GM19328 (cell line): ENCODE measurements around the gene NEU3.
"Not testable (repeated sequence)": the region's sequence is repeated elsewhere in the genome, so short reads cannot be mapped to it uniquely, and the experiment has no call there.

ENCODE experiments used
- ATAC-seq: cut with Tn5 transposase; IDR thresholded peaks from one replicate; pipeline ENCODE4 v1.9.1; 2021; ENCODE audit warnings: mild to moderate bottlenecking, moderate library complexity; ENCODE audit not compliant: unreplicated experiment

Gene NEU3

DNA sequence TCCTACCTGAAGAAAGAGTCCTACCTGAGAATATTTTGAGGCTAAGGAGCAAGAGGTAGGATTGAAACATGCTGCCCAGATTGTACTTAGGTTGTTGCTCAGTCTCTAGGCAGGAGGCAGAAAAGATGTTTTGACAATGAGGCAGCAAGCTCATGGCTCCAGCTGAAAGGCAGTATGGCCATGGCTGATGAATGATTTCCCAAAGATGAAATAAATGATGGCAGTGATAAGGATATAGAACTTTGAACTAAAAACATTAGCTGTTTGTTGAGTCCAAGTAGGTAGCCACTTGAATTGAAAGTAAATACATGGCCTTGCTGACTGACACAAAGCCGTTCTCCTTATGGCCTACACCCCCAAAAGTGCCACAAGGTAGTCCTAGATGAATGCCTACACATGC lies 6.8 kb upstream of the NEU3 start:
- ATAC-seq, result no peak

DNA sequence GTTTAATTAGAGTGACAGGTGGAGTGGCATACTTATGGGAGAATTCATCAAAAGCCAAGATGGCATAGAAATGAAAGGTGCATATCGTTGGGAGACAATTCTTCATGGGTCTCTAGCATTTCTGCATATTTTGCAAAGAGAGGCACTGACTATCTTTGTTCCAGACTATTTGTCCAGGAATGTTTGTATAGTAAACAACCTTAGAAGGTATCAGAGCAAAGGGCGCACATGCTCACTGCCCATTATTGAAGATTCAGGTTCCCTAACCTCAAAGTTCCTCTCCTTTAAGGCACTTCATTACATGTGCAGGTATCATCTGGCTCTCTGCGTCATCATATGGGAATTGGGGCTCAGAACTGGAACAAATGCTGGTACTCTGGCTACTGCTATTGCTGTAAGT lies 4.7 kb upstream of the NEU3 start:
- ATAC-seq, result no peak

DNA sequence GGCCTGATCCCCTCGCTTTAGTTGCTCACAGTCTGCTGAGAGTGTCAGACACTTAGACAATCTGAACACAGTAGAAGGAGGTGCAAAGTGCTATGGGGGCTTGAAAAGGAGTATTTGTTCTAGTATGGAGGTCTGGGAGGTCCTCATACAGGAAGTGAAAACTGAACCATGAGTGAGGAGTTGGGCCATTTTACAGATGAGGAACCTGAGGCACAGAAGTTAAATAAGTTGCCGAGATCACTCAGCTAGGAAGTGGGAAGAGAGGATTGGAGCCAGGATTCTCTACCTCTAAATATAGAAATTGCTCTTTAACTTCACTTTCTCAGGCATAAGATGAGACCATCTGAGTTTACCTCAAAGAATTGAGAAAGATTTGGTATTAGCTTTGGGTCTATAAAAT lies 4.0 kb upstream of the NEU3 start:
- no peak for ATAC-seq

DNA sequence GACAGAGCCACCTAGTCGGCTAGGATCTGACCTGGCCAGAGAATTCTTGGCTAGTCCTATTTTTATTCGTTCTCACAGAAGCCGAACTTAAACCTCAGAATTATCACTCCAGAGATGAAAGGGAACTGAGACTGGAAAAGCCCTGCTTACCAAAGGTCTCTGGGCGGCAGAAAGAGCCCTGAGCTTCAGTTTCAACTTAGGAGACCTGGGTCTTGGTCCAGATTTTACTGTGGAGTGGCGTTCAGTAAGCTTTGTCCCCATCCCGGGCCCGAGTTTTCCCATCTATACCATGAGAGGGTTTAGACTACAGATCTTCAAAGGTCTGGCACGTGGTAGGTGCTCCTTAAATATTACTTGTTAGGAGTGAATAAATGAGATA lies 516 bp downstream of the NEU3 start:
- peak; percentile 11 for ATAC-seq

DNA sequence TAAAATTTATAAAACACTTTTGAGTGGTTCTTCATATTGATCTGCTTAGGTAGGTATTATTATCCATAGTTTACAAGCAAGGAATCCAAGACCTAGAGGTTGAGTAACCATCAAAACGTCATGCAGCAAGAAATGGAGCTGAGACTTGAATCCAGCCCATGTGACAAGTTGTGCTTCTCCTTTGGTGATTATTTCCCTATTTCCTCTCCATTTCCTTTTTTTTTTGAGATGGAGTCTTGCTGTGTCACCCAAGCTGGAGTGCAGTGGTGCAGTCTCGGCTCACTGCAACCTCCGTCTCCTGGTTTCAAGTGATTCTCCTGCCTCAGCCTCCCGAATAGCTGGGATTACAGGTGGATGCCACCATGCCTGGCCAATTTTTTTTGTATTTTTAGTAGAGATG lies 1.4 kb downstream of the NEU3 start:
- ATAC-seq, result not testable (repeated sequence)

DNA sequence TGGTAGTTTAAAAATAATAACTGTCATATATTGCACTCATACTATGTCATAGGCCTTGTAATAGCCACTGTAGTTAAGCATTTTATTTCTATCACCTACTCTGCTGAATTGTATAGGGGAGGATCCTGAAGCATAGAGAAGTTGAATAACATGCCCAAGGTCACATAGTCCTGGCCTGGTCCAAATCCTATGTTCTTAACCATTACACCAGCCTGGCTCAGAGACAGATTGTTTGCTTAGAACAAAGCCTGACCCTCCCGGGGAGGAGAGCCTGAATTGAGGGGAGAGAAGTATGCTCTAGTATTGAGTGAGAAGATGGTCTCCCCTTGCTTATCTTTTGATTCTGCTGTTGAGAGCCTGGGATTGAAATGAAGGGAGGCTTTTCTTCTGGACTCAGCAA lies 2.2 kb downstream of the NEU3 start:
- no peak for ATAC-seq

DNA sequence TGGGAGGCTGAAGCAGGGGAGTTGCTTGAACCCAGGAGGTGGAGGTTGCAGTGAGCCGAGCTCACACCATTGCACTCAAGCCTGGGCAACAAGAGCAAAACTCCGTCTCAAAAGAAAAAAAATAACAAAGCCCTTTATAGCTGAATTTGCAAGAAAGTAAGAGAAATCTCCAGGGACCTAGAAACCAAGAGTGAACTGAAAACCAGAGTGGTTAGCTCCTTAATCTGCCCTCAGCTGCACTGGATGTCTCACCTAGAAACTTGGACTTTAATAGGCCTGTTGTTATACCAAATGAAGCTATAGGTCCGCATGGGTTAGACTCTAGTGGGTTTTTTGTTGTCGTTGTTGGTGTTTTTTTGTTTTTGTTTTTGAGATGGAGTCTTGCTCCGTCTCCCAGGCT lies 4.1 kb downstream of the NEU3 start:
- no peak for ATAC-seq

DNA sequence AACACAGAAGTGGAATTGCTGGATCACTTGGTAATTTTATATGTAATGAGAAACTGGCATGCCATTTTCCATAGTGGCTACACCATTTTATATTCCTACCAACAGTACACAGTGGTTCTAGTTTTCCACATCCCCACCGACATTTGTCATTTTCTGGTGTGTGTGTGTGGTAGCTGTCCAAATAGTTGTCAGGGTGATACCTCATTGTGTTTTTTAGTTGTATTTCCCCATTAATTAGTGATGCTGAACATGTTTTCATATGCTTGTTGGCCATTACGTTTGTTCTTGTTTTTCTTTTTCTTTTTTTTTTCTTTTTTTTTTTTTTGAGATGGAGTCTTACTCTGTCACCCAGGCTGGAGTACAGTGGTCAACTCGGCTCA lies 12.2 kb downstream of the NEU3 start:
- no peak for ATAC-seq

DNA sequence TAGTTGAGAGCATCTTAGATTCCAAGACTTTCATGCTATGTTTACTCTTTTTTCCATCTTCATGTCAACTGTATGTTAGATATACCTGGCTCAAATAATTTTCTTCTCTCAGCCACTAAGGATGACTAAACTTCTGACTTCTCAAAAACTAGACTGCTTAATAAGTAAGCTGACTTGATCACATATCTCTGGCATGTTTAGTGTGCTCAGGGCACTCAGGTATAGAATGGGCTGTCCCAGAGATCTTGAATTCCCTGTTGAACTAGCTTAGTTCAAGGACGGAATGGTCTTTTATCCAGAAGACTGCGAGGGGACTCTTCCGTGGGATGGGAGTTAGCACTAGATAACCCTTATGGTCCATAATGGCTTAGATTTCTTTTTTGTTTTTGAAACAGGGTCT lies 13.0 kb downstream of the NEU3 start:
- no peak for ATAC-seq

DNA sequence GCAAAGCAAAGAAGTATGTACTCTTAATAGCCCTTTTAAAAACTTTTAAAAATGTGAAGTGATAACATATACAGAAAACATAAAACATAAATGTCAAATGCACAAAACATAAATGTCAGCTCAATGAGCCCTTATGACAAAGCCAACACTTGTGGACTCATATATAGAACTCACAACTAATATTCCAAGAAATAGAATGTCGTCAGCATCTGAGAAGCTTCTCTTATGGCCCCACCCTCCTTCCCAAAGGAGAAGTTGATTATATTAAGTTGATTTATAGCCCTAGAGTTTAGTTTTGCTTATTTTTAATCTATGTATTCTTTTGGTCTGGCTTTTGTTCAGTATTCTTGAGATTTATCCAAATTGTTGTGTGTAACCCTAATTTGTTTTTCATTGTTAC lies 13.8 kb downstream of the NEU3 start:
- no peak for ATAC-seq

DNA sequence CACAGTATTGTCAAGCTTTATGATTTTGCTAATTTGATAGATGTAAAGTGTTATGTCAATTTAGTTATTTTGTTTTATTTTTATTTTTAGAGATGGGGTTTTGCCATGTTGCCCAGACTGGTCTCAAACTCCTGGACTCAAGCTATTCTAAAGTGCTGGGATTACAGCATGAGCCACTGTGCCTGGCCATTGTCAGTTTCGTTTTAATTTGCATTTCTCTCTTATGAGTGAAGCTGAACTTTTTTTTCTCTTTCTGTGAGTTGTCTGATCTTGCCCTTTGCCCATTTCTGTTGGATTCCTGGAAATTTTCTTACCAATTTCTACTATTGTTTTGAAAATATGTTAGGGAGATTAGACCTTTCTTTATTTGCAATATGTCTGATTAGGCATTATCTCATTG lies 15.5 kb downstream of the NEU3 start:
- no peak for ATAC-seq

DNA sequence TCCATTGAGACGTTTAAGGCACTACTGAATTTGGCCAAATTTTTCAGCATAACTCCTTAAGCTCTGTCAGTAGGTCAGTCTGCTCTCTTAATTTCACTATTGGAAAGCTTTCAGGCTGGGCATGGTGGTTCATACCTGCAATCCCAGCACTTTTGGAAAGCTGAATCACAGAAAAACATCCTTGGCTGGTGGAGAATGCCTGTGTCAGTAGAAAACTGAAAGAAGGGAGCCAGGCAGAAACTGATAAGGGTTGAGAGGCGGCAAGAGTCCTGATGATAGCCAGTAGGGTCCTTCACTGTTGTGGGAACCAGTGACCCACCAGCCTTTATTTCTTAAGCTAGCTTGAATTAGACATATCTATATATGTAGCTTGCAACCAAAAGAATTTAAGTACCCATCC lies 22.6 kb downstream of the NEU3 start:
- ATAC-seq, result no peak

DNA sequence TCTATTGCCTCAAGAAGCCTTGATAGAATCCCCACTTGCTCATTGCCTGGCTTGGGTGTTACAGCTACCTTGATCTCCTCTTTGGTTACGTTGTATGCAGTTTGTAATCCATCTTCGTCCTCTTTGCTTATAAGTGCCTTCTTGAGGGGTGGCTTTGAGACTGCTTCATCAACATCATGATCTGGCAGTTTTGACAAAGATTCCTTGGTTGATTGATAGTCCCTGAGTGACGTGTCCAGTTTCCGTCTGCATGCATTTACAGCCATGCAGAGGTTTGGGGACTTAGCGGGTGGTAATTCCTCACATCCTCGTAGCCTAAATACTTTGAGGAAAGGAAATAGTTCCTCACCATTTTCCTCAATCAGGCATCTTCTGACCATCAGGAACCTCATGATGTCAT lies 23.1 kb downstream of the NEU3 start:
- no peak for ATAC-seq

DNA sequence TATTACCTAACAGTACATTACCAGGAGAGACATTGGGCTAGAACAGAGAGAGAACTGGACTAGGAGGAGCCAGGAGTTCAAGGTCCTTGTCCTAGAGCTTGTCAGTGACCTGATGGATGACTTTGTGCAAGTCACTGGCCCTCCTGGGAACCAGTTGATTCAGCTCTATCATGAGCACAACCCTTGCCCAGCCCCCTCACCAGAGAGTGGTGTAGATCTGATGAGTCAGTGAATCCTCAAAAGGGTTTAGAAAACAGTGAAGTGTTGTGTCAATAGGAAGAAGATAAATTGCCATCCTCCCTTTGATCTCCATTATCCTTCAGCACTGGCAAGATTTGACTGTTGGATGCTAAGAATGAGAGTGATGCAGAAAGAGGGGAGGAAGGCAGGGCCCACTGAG lies 24.3 kb downstream of the NEU3 start:
- no peak for ATAC-seq

DNA sequence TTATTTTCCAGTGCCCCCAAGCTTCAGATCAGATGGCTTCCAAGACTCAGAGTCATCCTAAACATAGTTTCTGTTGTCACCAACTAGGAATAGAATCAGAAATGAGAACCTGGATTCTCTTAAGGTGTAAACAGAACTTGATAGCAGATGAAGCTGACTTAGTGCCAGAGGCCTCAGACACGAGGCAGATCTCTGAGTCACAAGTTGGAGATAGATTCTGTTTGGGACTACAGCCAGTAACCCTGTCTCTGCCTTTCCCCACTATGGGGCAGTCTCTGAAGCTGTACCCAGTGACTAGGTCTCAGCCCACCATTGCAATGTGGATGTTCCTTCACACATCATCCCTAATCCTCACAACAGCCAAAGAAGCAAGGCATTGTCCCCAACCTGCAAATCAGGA lies 25.4 kb downstream of the NEU3 start:
- ATAC-seq, result no peak

DNA sequence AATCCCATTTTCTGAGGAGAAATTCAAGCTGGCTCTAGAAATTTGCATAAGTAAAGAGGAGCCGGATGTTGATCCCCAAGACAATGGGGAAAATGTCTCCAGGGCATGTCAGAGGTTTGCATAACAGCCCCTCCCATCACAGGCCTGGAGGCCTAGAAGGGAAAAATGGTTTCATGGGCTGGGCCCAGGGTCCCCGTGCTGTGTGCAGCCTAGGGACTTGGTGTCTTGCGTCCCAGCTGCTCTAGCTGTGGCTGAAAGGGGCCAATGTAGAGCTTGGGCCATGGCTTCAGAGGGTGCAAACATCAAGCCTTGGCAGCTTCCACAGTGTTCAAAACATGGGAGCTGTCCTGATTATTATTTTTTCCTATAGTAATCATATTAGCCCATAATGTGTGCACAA lies 30.5 kb downstream of the NEU3 start:
- not testable (repeated sequence) for ATAC-seq

DNA sequence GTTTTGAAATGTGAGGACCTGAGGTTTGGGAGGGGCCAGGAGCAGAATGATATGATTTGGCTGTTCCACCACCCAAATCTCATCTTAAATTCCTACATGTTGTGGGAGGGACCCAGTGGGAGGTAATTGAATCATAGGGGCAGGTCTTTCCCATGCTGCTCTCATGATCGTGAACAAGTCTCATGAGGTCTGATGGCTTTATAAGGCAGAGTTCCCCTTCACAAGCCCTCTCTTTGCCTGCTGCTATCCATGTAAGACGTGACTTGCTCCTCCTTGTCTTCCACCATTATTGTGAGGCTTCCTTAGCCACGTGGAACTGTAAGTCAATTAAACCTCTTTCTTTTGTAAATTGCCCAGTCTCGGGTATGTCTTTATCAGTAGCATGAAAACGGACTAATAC lies 31.6 kb downstream of the NEU3 start:
- not testable (repeated sequence) for ATAC-seq

DNA sequence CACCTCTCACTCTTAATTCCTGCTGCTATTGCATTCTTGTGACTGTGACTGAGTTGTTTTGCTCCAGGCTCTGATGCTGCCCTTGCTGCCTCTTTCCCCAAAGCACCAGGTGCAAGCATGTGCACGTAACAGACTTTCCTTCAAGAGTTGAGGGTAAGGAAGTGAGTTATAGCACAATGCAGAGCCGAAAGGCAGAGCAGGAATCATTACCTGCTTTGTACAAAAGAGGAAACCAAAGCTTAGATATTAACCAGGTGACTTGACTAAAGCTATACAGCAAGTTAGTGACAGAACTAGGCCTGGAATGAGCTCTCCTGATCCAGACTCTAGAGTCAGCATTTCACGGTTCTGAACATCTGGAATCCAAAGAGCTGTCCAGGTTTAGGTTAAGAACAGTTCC lies 33.6 kb downstream of the NEU3 start:
- no peak for ATAC-seq

DNA sequence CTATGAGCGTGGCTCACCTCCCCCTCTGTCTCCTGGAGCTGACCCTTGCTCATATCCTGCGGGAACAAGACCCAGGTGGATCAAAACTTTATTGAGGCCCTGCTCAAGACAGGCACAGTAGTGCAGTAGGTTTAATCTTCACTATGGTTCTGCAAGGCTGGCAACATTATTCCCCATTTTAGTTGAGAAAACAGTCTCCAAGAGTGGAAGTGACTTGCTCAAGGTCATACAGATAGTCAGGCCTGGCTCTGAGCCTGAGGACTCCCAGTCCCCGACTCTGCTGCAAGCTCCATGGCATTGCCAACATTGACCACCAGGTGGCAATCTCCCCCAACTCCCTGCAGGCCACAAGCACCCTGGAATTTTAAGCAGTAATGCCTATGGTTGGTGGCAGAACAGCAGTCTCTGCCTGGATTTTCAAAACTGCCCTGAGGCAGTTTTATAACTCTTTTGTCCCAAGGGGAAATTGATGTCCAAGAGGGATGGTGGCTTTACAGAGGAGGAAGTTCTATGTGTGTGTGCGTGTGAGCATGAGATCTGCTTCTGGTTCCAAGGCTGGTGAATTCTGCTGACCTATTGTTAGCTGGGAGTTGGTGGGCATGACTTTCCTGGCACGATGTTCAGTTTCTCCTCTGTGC lies 34.1 kb downstream of the NEU3 start:
- no peak for ATAC-seq

DNA sequence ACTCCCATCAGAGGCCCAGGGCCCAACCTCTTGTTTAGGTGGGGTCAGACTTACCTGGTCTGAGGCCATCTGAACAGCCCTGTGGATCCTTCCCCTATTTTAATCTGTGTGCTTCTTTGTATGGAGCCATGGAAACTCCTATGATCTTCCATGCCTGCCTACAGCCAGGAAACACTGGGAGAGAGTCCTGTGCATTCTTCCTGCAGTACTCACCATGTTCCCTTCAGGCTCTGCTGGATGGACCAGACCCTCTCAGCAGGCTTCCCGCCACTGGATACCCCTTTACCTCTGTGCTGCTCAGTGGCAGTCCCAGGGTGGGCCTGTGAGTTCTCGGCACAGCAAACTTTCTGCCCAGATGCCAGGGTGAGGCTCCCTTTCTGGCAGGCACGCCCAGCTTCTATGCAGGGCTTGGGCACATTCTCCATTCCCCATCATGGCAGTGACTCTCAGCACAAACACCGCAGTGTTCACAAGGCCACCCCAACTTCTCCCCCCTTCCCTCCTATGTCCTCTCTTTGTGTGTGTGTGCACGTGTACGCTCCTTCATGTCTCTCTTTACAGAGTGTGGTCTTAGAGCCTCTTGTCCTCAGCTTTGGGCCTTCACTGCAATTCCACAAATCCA lies 34.8 kb downstream of the NEU3 start:
- no peak for ATAC-seq

DNA sequence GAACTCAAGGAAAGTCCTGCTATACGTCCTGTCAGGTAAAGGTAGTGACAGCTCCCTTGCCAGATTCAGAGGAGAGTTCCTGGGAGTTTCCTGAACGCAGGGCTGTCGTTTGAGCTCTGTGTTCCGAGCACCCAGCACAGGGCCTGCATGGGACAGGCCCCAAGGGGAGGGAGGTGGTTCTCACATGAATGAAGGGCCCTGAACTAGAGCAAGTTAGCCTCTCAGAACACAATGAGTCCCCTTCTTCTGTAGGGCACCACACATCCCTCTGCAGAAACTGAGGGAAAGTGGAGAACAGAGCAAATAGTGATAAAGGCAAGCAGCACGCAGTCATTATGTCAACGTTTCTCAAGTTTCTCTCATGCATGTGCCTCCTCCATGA lies 35.3 kb downstream of the NEU3 start:
- ATAC-seq, result no peak

DNA sequence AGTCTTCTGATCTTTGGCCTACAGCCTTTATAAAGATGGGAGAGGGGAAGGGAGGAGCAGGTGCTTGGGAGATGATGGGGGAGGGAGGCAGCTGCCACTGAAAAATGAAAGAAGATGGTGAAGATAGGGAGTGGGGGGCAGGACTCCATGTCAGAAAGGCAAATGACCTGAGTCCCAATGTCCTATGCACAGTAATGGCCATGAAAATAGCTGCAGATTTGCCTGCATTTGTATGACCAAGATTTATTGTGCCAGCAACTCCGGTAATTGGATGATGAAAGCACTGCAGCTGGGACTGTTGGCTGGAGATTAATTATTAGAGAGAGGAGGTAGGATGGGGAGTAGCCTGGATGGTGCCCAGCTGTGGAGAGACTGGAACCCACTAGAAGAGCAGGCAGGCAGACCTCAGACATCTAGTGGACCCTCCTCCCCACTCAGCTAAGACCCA lies 36.1 kb downstream of the NEU3 start:
- no peak for ATAC-seq

DNA sequence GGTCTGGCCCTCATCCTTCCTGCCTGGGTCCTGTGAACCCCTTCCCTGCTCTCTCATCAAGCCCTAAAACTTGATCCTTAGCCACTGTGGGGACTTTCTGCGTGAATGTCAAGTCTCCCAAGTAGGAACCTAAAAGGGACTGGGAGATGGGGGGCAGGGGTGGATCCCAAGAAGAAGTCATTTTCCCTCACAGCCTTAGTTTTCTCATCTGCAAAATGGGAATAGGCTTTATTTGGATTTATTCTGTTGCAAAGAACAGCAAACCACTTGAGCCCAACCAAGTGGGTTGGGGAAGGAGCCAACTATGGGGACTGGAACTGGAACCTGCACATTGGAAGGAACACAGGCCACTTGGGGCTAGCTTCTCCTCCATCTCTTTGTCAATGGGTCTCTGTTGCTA lies 36.8 kb downstream of the NEU3 start:
- ATAC-seq, result no peak
